TTC549 (cell line): ENCODE results near the gene MMP26.
"Not testable (repeated sequence)": the region's sequence is repeated elsewhere in the genome, so short reads cannot be mapped to it uniquely, and the experiment has no call there.

Source experiments
- FAIRE-seq: peaks from 2 replicates; lab custom pipeline; 2012; peaks lifted over from hg19 to GRCh38; lab: Jason Lieb, UNC

Gene MMP26

DNA sequence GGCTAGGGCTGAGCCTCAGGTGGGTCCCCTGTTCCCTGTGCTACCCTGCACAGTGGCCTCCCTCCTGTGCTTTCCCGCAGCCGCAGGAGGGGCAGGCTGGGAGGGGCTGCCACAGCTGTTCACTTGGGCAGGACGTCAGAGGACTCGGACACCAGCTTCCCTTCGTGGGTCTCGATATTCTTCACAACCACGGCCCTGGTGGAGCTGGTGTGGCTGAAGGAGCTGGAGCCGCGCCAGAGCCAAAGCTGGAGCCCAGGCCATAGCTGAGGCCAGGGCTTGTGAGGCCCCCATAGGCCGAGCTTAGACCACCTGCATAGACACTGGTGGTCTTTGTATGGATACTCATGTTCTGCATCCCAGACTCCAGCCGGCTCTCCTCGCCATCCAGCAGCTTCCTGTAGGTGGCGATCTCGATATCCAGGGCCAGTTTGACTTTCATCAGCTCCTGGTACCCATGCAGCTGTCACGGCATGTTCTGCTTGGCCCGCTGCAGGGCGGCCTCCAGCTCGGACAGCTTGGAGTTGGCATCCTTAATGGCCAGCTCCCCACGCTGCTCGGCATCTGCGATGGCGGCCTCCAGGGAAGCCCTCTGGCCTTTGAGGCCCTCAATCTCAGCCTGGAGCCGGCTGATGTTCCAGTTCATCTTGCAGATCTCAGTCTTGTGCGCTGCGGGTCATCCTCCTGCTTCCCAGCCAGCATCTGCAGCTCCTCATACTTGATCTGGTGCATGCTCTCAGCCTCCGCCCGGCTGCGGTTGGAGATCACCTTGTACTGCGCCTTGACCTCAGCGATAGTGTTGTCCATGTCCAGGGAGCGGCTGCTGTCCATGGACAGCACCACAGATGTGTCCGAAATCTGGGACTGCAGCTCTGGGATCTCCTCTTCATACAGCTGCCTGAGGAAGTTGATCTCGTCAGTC lies 18.3 kb downstream of the MMP26 start:
- not testable (repeated sequence) for FAIRE-seq

DNA sequence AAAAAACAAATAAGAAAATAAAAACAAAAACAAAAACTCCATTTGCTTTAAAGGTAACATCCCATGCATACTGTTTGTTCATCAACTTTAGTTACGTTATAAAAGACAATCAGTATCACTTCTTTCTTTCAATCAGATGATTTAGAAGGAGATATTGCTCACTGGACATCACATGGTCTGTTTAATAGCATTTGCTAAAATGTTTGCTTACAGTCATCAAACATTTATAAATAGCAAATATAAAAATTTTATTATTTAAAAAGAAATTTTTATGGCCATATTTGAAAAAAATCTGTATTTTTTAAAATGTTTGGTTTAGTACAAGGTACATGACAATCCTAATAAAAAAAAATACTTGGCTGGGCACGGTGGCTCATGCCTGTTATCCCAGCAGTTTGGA lies 22.6 kb downstream of the MMP26 start:
- no peak for FAIRE-seq

DNA sequence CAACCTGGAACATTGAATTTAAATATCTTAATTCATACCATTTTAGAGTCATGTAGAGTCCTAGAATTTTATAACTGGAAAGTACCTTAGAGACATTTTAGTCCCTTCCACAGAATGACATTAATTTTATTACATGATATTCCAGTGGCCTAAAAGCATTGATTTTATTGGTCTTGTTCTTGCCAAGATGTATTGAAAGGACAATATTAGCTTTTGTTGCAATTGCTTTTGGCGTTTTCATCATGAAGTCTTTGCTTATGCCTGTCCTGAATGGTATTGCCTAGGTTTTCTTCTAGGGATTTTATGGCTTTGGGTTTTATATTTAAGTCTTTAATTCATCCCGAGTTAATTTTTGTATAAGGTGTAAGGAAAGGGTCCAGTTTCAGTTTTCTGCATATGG lies 36.2 kb downstream of the MMP26 start:
- no peak for FAIRE-seq

DNA sequence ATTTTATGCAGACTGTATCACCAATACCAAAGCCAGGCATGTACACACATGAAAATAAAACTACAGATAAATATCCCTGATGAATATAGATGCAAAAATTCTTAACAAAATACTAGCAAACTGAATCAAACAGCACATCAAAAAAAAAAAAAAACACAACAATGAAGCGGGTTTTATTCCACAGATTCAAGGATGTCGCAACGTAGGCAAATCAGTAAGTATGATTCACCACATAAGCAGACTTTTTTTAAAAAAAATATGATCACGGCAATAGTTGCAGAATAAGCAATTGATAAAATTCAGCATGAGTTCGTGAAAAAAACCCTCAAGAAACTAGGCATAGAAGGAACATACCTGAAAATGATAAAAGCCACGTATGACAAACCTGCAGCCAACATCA lies 43.9 kb downstream of the MMP26 start:
- no peak for FAIRE-seq

DNA sequence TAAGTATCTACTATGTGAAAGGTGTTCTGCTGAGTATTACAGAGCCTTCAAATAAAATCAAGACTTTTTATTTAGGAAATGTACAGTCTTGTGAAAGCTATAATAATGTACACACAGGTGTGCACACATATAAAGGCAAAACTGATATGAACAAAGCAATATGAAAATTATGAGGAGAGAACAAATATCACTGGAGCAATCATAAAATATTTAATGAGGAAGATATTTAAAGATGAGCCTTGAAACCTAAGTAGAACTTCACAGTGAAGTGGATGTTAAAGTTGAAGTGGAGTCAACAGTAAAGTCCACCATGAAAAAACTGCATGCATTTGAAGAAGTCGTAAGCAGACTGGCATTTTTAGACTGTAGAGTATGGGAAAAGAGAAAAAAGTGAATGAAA lies 46.6 kb downstream of the MMP26 start:
- FAIRE-seq: no peak
